Inflammatory macrophage treated with lipopolysaccharide for 1 hour (primary cell): Measurements from ENCODE around the gene TAS1R2.
"Not testable (repeated sequence)": the region's sequence is repeated elsewhere in the genome, so short reads cannot be mapped to it uniquely, and the experiment has no call there.

Experiments
- DNase-seq, 2 donors: peaks; one replicate each; pipeline ENCODE4 v3.0.0-alpha.2; 2020 to 2022

Gene TAS1R2

GRCh38 chr1:18883636-18884418 is 24.4 kb upstream of the TAS1R2 start:
- peak; percentile 44 to 90 for DNase-seq

- no peak for DNase-seq
These were observed 23.6 kb upstream of the TAS1R2 start for GRCh38 chr1:18883079-18883478.

GRCh38 chr1:18882486-18882885 is 23.0 kb upstream of the TAS1R2 start:
- no peak for DNase-seq

GRCh38 chr1:18881642-18882431 is 22.4 kb upstream of the TAS1R2 start:
- no peak for DNase-seq

GRCh38 chr1:18881164-18881563 is 21.7 kb upstream of the TAS1R2 start:
- DNase-seq, result no peak

GRCh38 chr1:18880585-18880984 is 21.1 kb upstream of the TAS1R2 start:
- no peak for DNase-seq

GRCh38 chr1:18879791-18880309 is 20.4 kb upstream of the TAS1R2 start:
- DNase-seq, result no peak

GRCh38 chr1:18879215-18879790 is 19.8 kb upstream of the TAS1R2 start:
- no peak for DNase-seq

GRCh38 chr1:18878538-18879214 is 19.2 kb upstream of the TAS1R2 start:
- no peak for DNase-seq

- DNase-seq, result no peak
These were observed 17.8 kb upstream of the TAS1R2 start for GRCh38 chr1:18877282-18877681.

- DNase-seq, result no peak
These were observed 16.8 kb upstream of the TAS1R2 start for GRCh38 chr1:18876210-18876609.

GRCh38 chr1:18875796-18876128 is 16.3 kb upstream of the TAS1R2 start:
- no peak for DNase-seq

- peak; percentile 51 to 80 for DNase-seq
These were observed 15.8 kb upstream of the TAS1R2 start for GRCh38 chr1:18875107-18875795.

GRCh38 chr1:18874600-18874999 is 15.1 kb upstream of the TAS1R2 start:
- DNase-seq, result no peak

- no peak for DNase-seq
These were observed 14.6 kb upstream of the TAS1R2 start for GRCh38 chr1:18874036-18874435.

GRCh38 chr1:18872071-18872611 is 12.7 kb upstream of the TAS1R2 start:
- no peak for DNase-seq

- no peak for DNase-seq
These were observed 12.1 kb upstream of the TAS1R2 start for GRCh38 chr1:18871401-18872070.

GRCh38 chr1:18870957-18871356 is 11.5 kb upstream of the TAS1R2 start:
- peak in 1 of 2 donors; percentile 3 for DNase-seq

- DNase-seq, result not testable (repeated sequence)
These were observed 11.1 kb upstream of the TAS1R2 start for GRCh38 chr1:18870595-18870865.

GRCh38 chr1:18869847-18870594 is 10.6 kb upstream of the TAS1R2 start:
- no peak for DNase-seq

GRCh38 chr1:18868801-18869424 is 9.5 kb upstream of the TAS1R2 start:
- no peak for DNase-seq
